Measurements from ENCODE around the gene JMJD7.

- TF ChIP-seq CTCF (IDR thresholded peaks at IDR 0.05) (no peak), CBX8 (IDR thresholded peaks at IDR 0.05) (no peak), USF2 (IDR thresholded peaks at IDR 0.05) (no peak), ZC3H11A (IDR thresholded peaks at IDR 0.05) (no peak), POLR2A (IDR thresholded peaks at IDR 0.05; ENCODE audit: low read length) (no peak), EP300 (IDR thresholded peaks at IDR 0.05) (no peak), JUNB (IDR thresholded peaks at IDR 0.05) (no peak), RNF2 (IDR thresholded peaks at IDR 0.05; ENCODE audit: borderline replicate concordance, low read depth) (no peak)
These were observed 38.2 kb upstream of the JMJD7 start for GRCh38 chr15:41789662-41790061.
